CD4-positive, alpha-beta T cell (primary cell): ENCODE data around the gene SLAMF6. TPM values are rescaled to one million over a fixed set of nuclear protein-coding genes. Genes with fewer than 3 reads are reported as not detected.

Source experiments
- ATAC-seq: fragments of 200-7000 bp; cut with Tn5 transposase; one replicate; pipeline ENCODE4 v1.10.0; 2022; ENCODE audit warnings: mild to moderate bottlenecking; ENCODE audit not compliant: poor library complexity
- CTCF ChIA-PET: fragments of 350-600 bp; sonication (Branson Sonifier 250); formaldehyde crosslinking; loops from one replicate; lab custom pipeline; 2021; ENCODE audit warnings: antibody characterized with exemption, inconsistent platforms; lab: Charles Lee
- POLR2A ChIA-PET: fragments of 350-600 bp; sonication (Branson Sonifier 250); formaldehyde crosslinking; loops from one replicate; lab custom pipeline; 2021; ENCODE audit warnings: antibody characterized with exemption, inconsistent platforms; lab: Charles Lee
- DNase-seq, 14 experiments: peaks; one replicate each; pipeline ENCODE4 v3.0.0-alpha.2; 2013 to 2020; ENCODE audit warnings: mixed read lengths in 2 of 14
- H3K27ac ChIP-seq, 2 donors: one replicate each; pipeline versions ENCODE4 v1.5.1 to v1.7.0; 2013; ENCODE audit warnings: low read length in 2 of 2, low read depth in 1 of 2, mild to moderate bottlenecking in 1 of 2
- H3K27me3 ChIP-seq, 2 experiments: 1 replicate in 1 of 2; 2 replicates in 1 of 2; pipeline versions ENCODE4 v1.6.1 to v1.7.0; 2013; ENCODE audit warnings: low read length in 2 of 2, control low read depth in 1 of 2, mild to moderate bottlenecking in 1 of 2, moderate library complexity in 1 of 2; ENCODE audit not compliant: insufficient read depth in 2 of 2, control insufficient read depth in 1 of 2
- H3K36me3 ChIP-seq: one replicate; pipeline ENCODE4 v1.6.1; 2013; ENCODE audit warnings: low read length, control low read depth; ENCODE audit not compliant: insufficient read depth
- H3K4me1 ChIP-seq: one replicate; pipeline ENCODE4 v1.6.1; 2013; ENCODE audit warnings: low read length, control low read depth; ENCODE audit not compliant: insufficient read depth
- H3K4me3 ChIP-seq: one replicate; pipeline ENCODE4 v1.5.1; 2013; ENCODE audit warnings: mild to moderate bottlenecking, low read length, moderate library complexity
- H3K9me3 ChIP-seq, 2 experiments: 1 replicate in 1 of 2; 2 replicates in 1 of 2; pipeline versions ENCODE4 v1.6.1 to v1.7.0; 2013; ENCODE audit warnings: low read length in 2 of 2, mild to moderate bottlenecking in 2 of 2, control low read depth in 1 of 2, moderate library complexity in 1 of 2; ENCODE audit not compliant: control insufficient read depth in 1 of 2, insufficient read depth in 1 of 2
- H3K27ac Mint-ChIP-seq: one replicate; pipeline ENCODE4 v1.8.0; 2020; ENCODE audit warnings: mixed read lengths
- H3K27me3 Mint-ChIP-seq: one replicate; pipeline ENCODE4 v1.8.0; 2021; ENCODE audit warnings: mixed read lengths
- H3K36me3 Mint-ChIP-seq: one replicate; pipeline ENCODE4 v1.8.0; 2021; ENCODE audit warnings: low read depth, mixed read lengths
- H3K4me1 Mint-ChIP-seq: one replicate; pipeline ENCODE4 v1.8.0; 2021; ENCODE audit warnings: low read depth, mixed read lengths
- H3K4me3 Mint-ChIP-seq: one replicate; pipeline ENCODE4 v1.8.0; 2020; ENCODE audit warnings: mild to moderate bottlenecking, mixed read lengths
- H3K9me3 Mint-ChIP-seq: one replicate; pipeline ENCODE4 v1.8.0; 2020; ENCODE audit warnings: mixed read lengths
- CTCF ChIP-seq: fragments of 200-600 bp; IDR thresholded peaks from one replicate; pipeline ENCODE4 v1.8.0; 2022; ENCODE audit warnings: antibody characterized with exemption, mild to moderate bottlenecking
- intact Hi-C, 2 experiments: fragments of 100-400 bp; cut with DNase I in 1 of 2; cut with micrococcal nuclease in 1 of 2; formaldehyde crosslinking; loops; one replicate each; pipeline versions ENCODE4 v1.15.1 to v1.9.0; 2023 to 2025; cut with DNase I, micrococcal nuclease
- total RNA-seq, 174 experiments: library from RNA in 2 of 174; stranded (reverse) in 2 of 174; gene quantifications; one replicate each; pipeline ENCODE4 v1.2.3 and lab custom pipeline; 2021 to 2026

SLAMF6 gene
- total RNA-seq, 2 experiments from 2014 or later = 6.3 to 7.3 TPM

- intact Hi-C loops = loop anchor here in 1 of 2 experiments (5.0 kb wide), 1 partner anchor 85 kb away; the partner anchor contains the start of gene SLAMF6
- no peaks in the 10 kb centered on the region for H3K9me3 ChIP-seq
- peaks cover 24% of the 10 kb centered on the region for H3K4me1 ChIP-seq
- ChIA-PET CTCF (no interaction called here), POLR2A (interaction anchor here (1.0 kb wide), 1 partner anchor 34 kb away, joined by 3 read pairs; no protein-coding TSS in a partner anchor)
- no peaks in the 10 kb centered on the region for H3K27me3 ChIP-seq
- no peaks in the 10 kb centered on the region for H3K36me3 Mint-ChIP-seq
- H3K4me3 Mint-ChIP-seq = peak overlapping the region; percentile 62
- H3K27ac Mint-ChIP-seq = peak overlapping the region; percentile 94
- peaks cover 60% of the 10 kb centered on the region for H3K4me1 Mint-ChIP-seq
- TF ChIP-seq CTCF = no peak
- no peaks in the 10 kb centered on the region for H3K36me3 ChIP-seq
- no peaks in the 10 kb centered on the region for H3K9me3 Mint-ChIP-seq
- H3K4me3 ChIP-seq = no peak overlapping the region
- DNase-seq = no peak
- peak overlapping the region; percentile 69 to 81 for H3K27ac ChIP-seq
- H3K27me3 Mint-ChIP-seq = no peaks in the 10 kb centered on the region
- ATAC-seq = no peak
Measured at GRCh38 chr1:160436966-160437365, 86.1 kb downstream of the SLAMF6 start.

Other genes with a start within 250 kb of the SLAMF6 start
- gene PEX19, start 238.1 kb downstream of the SLAMF6 start, total RNA-seq = 10 to 100 TPM; 32.0 to 33.4 TPM
- 100 to 1,000 TPM in 1 of 2 experiments, 10 to 100 TPM in 1; 95.0 to 107 TPM for gene COPA, start 180.0 kb downstream of the SLAMF6 start, total RNA-seq
- gene NCSTN, start 179.9 kb downstream of the SLAMF6 start, total RNA-seq = 10 to 100 TPM; 54.9 to 56.6 TPM
- under 1 TPM in 1 of 2 experiments, not detected in 1; 0.08 TPM for gene NHLH1, start 156.2 kb downstream of the SLAMF6 start, total RNA-seq
- gene VANGL2, start 122.7 kb downstream of the SLAMF6 start, total RNA-seq = not detected
- 10 to 100 TPM; 32.7 to 36.9 TPM for gene CD84, start 56.2 kb upstream of the SLAMF6 start, total RNA-seq
- gene SLAMF1, start 123.8 kb upstream of the SLAMF6 start, total RNA-seq = 10 to 100 TPM; 39.4 to 39.8 TPM
- gene CD48, start 188.6 kb upstream of the SLAMF6 start, total RNA-seq = 100 to 1,000 TPM; 387 to 395 TPM
- gene SLAMF7, start 216.0 kb upstream of the SLAMF6 start, total RNA-seq = under 1 TPM; 0.69 to 0.78 TPM